HL-60 (cell line): Measurements from ENCODE around the gene ARMCX2.

Experiments used
- DNase-seq, 2 experiments: peaks; one replicate each; pipeline ENCODE4 v3.0.0-alpha.2; 2010 to 2020; ENCODE audit warnings: low read depth in 1 of 2, low spot score in 1 of 2
- H3K27ac ChIP-seq: fragments of 250-450 bp; sonication (Bioruptor Pico); replicated peaks from 2 replicates; pipeline ENCODE4 v1.5.1; 2020; ENCODE audit warnings: mild to moderate bottlenecking, moderate library complexity
- H3K27me3 ChIP-seq: fragments of 250-450 bp; sonication (Bioruptor Pico); 2 replicates; pipeline ENCODE4 v1.5.1; 2021; ENCODE audit warnings: mild to moderate bottlenecking, moderate library complexity; ENCODE audit not compliant: insufficient read depth, poor library complexity, severe bottlenecking
- H3K4me3 ChIP-seq: replicated peaks from 2 replicates; pipeline ENCODE4 v1.5.1; 2011; ENCODE audit warnings: mild to moderate bottlenecking, control low read depth, low read length; ENCODE audit not compliant: insufficient read depth
- CTCF ChIP-seq: IDR thresholded peaks from one replicate; pipeline ENCODE4 v1.5.1; 2011; ENCODE audit warnings: low read length, control low read depth, inconsistent platforms; ENCODE audit not compliant: insufficient read depth
- GABPA ChIP-seq: IDR thresholded peaks from 2 replicates; pipeline ENCODE4 v1.6.1; 2012; ENCODE audit warnings: low read depth
- POLR2AphosphoS5 ChIP-seq: IDR thresholded peaks from 2 replicates; pipeline ENCODE4 v1.6.1; 2012; ENCODE audit warnings: low read depth
- SPI1 ChIP-seq: IDR thresholded peaks from 2 replicates; pipeline ENCODE4 v1.6.1; 2012; ENCODE audit warnings: low read depth, mild to moderate bottlenecking, borderline replicate concordance
- TF ChIP-seq, protein P1 (sequence below): IDR thresholded peaks from 2 replicates; pipeline ENCODE4 v1.6.1; 2012; ENCODE audit warnings: low read depth; ENCODE audit not compliant: insufficient replicate concordance

ARMCX2 gene

DNA sequence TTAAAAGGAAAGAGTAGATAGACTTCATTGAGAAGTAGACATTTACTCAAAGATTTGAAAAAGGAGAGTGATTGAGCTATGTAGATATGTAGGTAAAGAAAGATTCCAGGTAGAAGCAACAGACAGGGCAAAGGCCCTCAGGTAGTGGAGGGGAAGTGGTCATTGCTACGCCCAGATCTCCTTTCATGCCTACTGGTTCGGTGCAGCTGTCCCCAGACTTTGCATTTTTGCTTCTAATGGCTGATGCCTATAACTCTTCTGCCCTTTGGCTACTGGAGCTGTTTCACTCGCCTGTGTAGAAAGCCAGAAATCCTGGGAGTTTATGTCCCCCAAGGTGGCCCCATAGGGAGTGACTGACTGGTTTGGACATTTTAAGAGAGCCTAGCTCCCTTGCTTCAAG is 16.9 kb upstream of the ARMCX2 start:
- no peaks in the 10 kb centered on the region for H3K27me3 ChIP-seq
- TF ChIP-seq, protein P1, sequence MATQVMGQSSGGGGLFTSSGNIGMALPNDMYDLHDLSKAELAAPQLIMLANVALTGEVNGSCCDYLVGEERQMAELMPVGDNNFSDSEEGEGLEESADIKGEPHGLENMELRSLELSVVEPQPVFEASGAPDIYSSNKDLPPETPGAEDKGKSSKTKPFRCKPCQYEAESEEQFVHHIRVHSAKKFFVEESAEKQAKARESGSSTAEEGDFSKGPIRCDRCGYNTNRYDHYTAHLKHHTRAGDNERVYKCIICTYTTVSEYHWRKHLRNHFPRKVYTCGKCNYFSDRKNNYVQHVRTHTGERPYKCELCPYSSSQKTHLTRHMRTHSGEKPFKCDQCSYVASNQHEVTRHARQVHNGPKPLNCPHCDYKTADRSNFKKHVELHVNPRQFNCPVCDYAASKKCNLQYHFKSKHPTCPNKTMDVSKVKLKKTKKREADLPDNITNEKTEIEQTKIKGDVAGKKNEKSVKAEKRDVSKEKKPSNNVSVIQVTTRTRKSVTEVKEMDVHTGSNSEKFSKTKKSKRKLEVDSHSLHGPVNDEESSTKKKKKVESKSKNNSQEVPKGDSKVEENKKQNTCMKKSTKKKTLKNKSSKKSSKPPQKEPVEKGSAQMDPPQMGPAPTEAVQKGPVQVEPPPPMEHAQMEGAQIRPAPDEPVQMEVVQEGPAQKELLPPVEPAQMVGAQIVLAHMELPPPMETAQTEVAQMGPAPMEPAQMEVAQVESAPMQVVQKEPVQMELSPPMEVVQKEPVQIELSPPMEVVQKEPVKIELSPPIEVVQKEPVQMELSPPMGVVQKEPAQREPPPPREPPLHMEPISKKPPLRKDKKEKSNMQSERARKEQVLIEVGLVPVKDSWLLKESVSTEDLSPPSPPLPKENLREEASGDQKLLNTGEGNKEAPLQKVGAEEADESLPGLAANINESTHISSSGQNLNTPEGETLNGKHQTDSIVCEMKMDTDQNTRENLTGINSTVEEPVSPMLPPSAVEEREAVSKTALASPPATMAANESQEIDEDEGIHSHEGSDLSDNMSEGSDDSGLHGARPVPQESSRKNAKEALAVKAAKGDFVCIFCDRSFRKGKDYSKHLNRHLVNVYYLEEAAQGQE, result no peak
- TF ChIP-seq GABPA, result no peak
- no peak for TF ChIP-seq CTCF
- TF ChIP-seq SPI1, result no peak
- TF ChIP-seq POLR2AphosphoS5, result no peak
- DNase-seq, result no peak
- no peak overlapping the region for H3K27ac ChIP-seq
- no peak overlapping the region for H3K4me3 ChIP-seq

- TF ChIP-seq GABPA (no peak), POLR2AphosphoS5 (no peak), CTCF (no peak), SPI1 (no peak)
- TF ChIP-seq, protein P1, result no peak
- no peak overlapping the region for H3K4me3 ChIP-seq
- DNase-seq, result no peak
- H3K27me3 ChIP-seq, result peaks cover 5% of the 10 kb centered on the region
- no peak overlapping the region for H3K27ac ChIP-seq
These were observed 8.5 kb upstream of the ARMCX2 start for GRCh38 chrX:101668143-101668542.

GRCh38 chrX:101658661-101659491 is 774 bp downstream of the ARMCX2 start:
- H3K27ac ChIP-seq, result no peak overlapping the region
- H3K4me3 ChIP-seq, result no peak overlapping the region
- DNase-seq, result no peak
- peaks cover 7% of the 10 kb centered on the region for H3K27me3 ChIP-seq
- TF ChIP-seq POLR2AphosphoS5 (no peak), CTCF (no peak), GABPA (no peak), SPI1 (no peak)
- TF ChIP-seq, protein P1, result no peak
